Endothelial cell of umbilical vein (primary cell): ENCODE measurements around the gene SELENOV. TPM values are rescaled to one million over a fixed set of nuclear protein-coding genes. Genes with fewer than 3 reads are reported as not detected.

Experiments
- BruUV-seq: library from RNA; stranded (reverse); fragments of 400-500 nt; replicated peaks from 2 replicates; lab custom pipeline; 2021; lab: Mats Ljungman, UMichigan
- CTCF ChIA-PET: fragments of 300-600, 350-600 bp; sonication (Branson Sonifier 250); formaldehyde crosslinking; loops from one replicate; lab custom pipeline; 2021; ENCODE audit warnings: antibody characterized with exemption, inconsistent platforms; lab: Charles Lee
- POLR2A ChIA-PET: fragments of 300-600, 350-600 bp; sonication (Branson Sonifier 250); formaldehyde crosslinking; loops from one replicate; lab custom pipeline; 2021; ENCODE audit warnings: antibody characterized with exemption, inconsistent platforms; lab: Charles Lee
- DNase-seq: peaks from one replicate; pipeline ENCODE4 v3.0.0-alpha.2; 2011; ENCODE audit warnings: low read depth, low spot score
- FAIRE-seq: peaks from 2 replicates; lab custom pipeline; 2011; peaks lifted over from hg19 to GRCh38; lab: Jason Lieb, UNC
- H2AFZ ChIP-seq: 2 replicates; pipeline ENCODE4 v1.6.0; 2012; ENCODE audit warnings: low read depth, low read length, control low read depth, inconsistent platforms
- H3K27ac ChIP-seq: 2 replicates; pipeline ENCODE4 v1.5.1; 2011; ENCODE audit warnings: low read depth, mild to moderate bottlenecking, control low read depth, low read length, moderate library complexity; ENCODE audit not compliant: insufficient read depth
- H3K27me3 ChIP-seq, 2 experiments: 2 replicates each; pipeline versions ENCODE4 v1.6.0 to v1.6.1; 2011; ENCODE audit warnings: low read length in 2 of 2, mixed read lengths in 1 of 2; ENCODE audit not compliant: control insufficient read depth in 2 of 2, insufficient read depth in 2 of 2
- H3K36me3 ChIP-seq, 2 experiments: 2 replicates in 1 of 2; 3 replicates in 1 of 2; pipeline ENCODE4 v1.5.1; 2011; ENCODE audit warnings: low read length in 2 of 2, mild to moderate bottlenecking in 1 of 2, moderate library complexity in 1 of 2; ENCODE audit not compliant: control insufficient read depth in 2 of 2, insufficient read depth in 2 of 2; ENCODE audit errors: extremely low read depth in 1 of 2
- H3K4me1 ChIP-seq: 3 replicates; pipeline ENCODE4 v1.5.1; 2011; ENCODE audit warnings: mild to moderate bottlenecking, low read length; ENCODE audit not compliant: control insufficient read depth, insufficient read depth; ENCODE audit errors: extremely low read depth
- H3K4me2 ChIP-seq: 2 replicates; pipeline ENCODE4 v1.6.1; 2011; ENCODE audit warnings: low read length, control low read depth, mixed read lengths; ENCODE audit not compliant: insufficient read depth
- H3K4me3 ChIP-seq, 3 experiments: fragments of 200-600 bp in 1 of 3; sonication (generic), shearing (Covaris generic) in 1 of 3; replicated peaks in 1 of 3; 2 replicates each; pipeline ENCODE4 v1.5.1; 2011 to 2016; ENCODE audit warnings: control low read depth in 3 of 3, low read length in 3 of 3, mild to moderate bottlenecking in 2 of 3, inconsistent platforms in 1 of 3, low read depth in 1 of 3, moderate library complexity in 1 of 3; ENCODE audit not compliant: insufficient read depth in 1 of 3
- H3K79me2 ChIP-seq: 2 replicates; pipeline ENCODE4 v1.6.0; 2012; ENCODE audit warnings: low read length, inconsistent platforms; ENCODE audit not compliant: control insufficient read depth, insufficient read depth
- H3K9ac ChIP-seq: replicated peaks from 2 replicates; pipeline ENCODE3; 2011; ENCODE audit warnings: low read length, control low read depth; ENCODE audit not compliant: insufficient read depth; ENCODE audit errors: extremely low read depth
- H3K9me1 ChIP-seq: replicated peaks from 3 replicates; pipeline ENCODE4 v1.6.0; 2011; ENCODE audit warnings: mild to moderate bottlenecking, low read length; ENCODE audit not compliant: control insufficient read depth, insufficient read depth; ENCODE audit errors: extremely low read depth
- H3K9me3 ChIP-seq: replicated peaks from 2 replicates; pipeline ENCODE4 v1.5.1; 2012; ENCODE audit warnings: low read length, inconsistent platforms; ENCODE audit not compliant: control insufficient read depth, insufficient read depth
- H4K20me1 ChIP-seq: replicated peaks from 2 replicates; pipeline ENCODE3; 2011; ENCODE audit warnings: mild to moderate bottlenecking, low read length; ENCODE audit not compliant: control insufficient read depth, insufficient read depth; ENCODE audit errors: extremely low read depth
- CTCF ChIP-seq, 2 donors: IDR thresholded peaks; 1 replicate in 1 of 2; 2 replicates in 1 of 2; pipeline ENCODE4 v1.5.1; 2011; ENCODE audit warnings: low read length in 2 of 2, mild to moderate bottlenecking in 2 of 2, moderate library complexity in 2 of 2, control low read depth in 1 of 2, inconsistent platforms in 1 of 2, low read depth in 1 of 2; ENCODE audit not compliant: insufficient read depth in 1 of 2; ENCODE audit errors: extremely low read depth in 1 of 2
- EZH2 ChIP-seq: IDR thresholded peaks from 2 replicates; pipeline ENCODE4 v1.6.1; 2012; ENCODE audit warnings: borderline replicate concordance, low read depth, mild to moderate bottlenecking, moderate library complexity, low read length, inconsistent platforms; ENCODE audit not compliant: severe bottlenecking
- FOS ChIP-seq: IDR thresholded peaks from 2 replicates; pipeline ENCODE4 v1.6.1; 2011; ENCODE audit warnings: mild to moderate bottlenecking, low read length, moderate library complexity, borderline replicate concordance; ENCODE audit not compliant: insufficient read depth
- GATA2 ChIP-seq: IDR thresholded peaks from 2 replicates; pipeline ENCODE4 v1.7.0; 2011; ENCODE audit warnings: low read depth, mild to moderate bottlenecking, moderate library complexity, mixed read lengths, low read length; ENCODE audit not compliant: insufficient read length, insufficient read depth
- JUN ChIP-seq: IDR thresholded peaks from 2 replicates; pipeline ENCODE4 v1.6.1; 2011; ENCODE audit warnings: borderline replicate concordance, low read depth; ENCODE audit not compliant: insufficient read length, insufficient read depth
- MAX ChIP-seq: IDR thresholded peaks from 2 replicates; pipeline ENCODE4 v1.6.1; 2011; ENCODE audit not compliant: insufficient read depth, insufficient read length
- MYC ChIP-seq: IDR thresholded peaks from one replicate; pipeline ENCODE4 v1.6.1; 2011; ENCODE audit warnings: mild to moderate bottlenecking, low read depth, low read length
- POLR2A ChIP-seq: IDR thresholded peaks from 2 replicates; pipeline ENCODE4 v1.6.1; 2012; ENCODE audit warnings: low read depth, mild to moderate bottlenecking, control low read depth, low read length
- POLR2AphosphoS5 ChIP-seq: IDR thresholded peaks from 2 replicates; pipeline ENCODE4 v1.6.1; 2012; ENCODE audit warnings: low read depth, mild to moderate bottlenecking, control low read depth, low read length, moderate library complexity; ENCODE audit not compliant: insufficient read depth
- dilution Hi-C: fragments of 300-500 bp; cut with MboI; formaldehyde crosslinking; loops from one replicate; pipeline ENCODE4 v1.15.0; 2019; ENCODE audit warnings: low sequenced_read_pairs; ENCODE audit not compliant: extremely low pct_ligation_motif_present
- intact Hi-C: fragments of 100-400 bp; cut with micrococcal nuclease; formaldehyde crosslinking; loops from one replicate; pipeline ENCODE4 v1.10.0; 2022
- polyA plus RNA-seq, 4 experiments: library from polyadenylated mRNA; depleted of rRNA in 3 of 4; stranded (reverse) in 3 of 4; unstranded in 1 of 4; fragments of >200 nt; gene quantifications; 2 replicates each; pipeline versions ENCODE4 v1.2.1 to v1.2.3, GENCODE V29; 2011 to 2012; ENCODE audit warnings: missing spikeins in 1 of 4
- total RNA-seq: library from RNA; stranded (reverse); gene quantifications from 2 replicates; pipeline ENCODE4 v1.2.3, GENCODE V29; 2021

The SELENOV gene
- total and polyA plus RNA-seq, 2 donors (not counting 3 experiments of a cell fraction or from before 2014, with no cell fraction given), result not detected

- Histone ChIP-seq H3K9ac (no peak overlapping the region), H3K4me2 (no peak overlapping the region), H3K79me2 (no peaks in the 10 kb centered on the region), H3K36me3 (no peaks in the 10 kb centered on the region), H2AFZ (no peak overlapping the region), H3K4me1 (no peaks in the 10 kb centered on the region), H3K9me3 (no peaks in the 10 kb centered on the region), H3K27ac (no peak overlapping the region), H3K27me3 (peaks cover 4 to 5% of the 10 kb centered on the region in 2 experiments), H3K9me1 (no peaks in the 10 kb centered on the region), H4K20me1 (no peaks in the 10 kb centered on the region), H3K4me3 (no peak overlapping the region)
- intact Hi-C loops, result no loop called here
- FAIRE-seq (no peak), DNase-seq (no peak)
- TF ChIP-seq MAX (no peak), POLR2A (no peak), JUN (no peak), CTCF (IDR thresholded peaks at IDR 0.05; ENCODE audit: extremely low read depth in 1 of 2, insufficient read depth in 1 of 2, low read depth in 1 of 2, low read length in 2 of 2) (no peak), EZH2 (no peak), FOS (no peak), GATA2 (no peak), MYC (no peak), POLR2AphosphoS5 (no peak)
- dilution Hi-C loops, result no loop called here
- BruUV-seq, result no TSS peak
- ChIA-PET CTCF (no interaction called here), POLR2A (no interaction called here)
These were observed 43.1 kb downstream of the SELENOV start for GRCh38 chr19:39557811-39558623.
